SU-DHL-6 (cell line): ENCODE data around the gene LRRC37A.
"Not testable (repeated sequence)": the region's sequence is repeated elsewhere in the genome, so short reads cannot be mapped to it uniquely, and the experiment has no call there.

Experiments
- H2AFZ ChIP-seq: fragments of 200-600 bp; sonication (generic); 2 replicates; pipeline ENCODE4 v1.6.1; 2014; ENCODE audit warnings: low read depth, mild to moderate bottlenecking, moderate library complexity, mixed read lengths, antibody characterized with exemption, low read length; ENCODE audit not compliant: severe bottlenecking
- H3F3A ChIP-seq: fragments of 200-600 bp; shearing (Covaris generic); 2 replicates; pipeline ENCODE4 v1.6.0; 2016; ENCODE audit warnings: antibody characterized with exemption, mild to moderate bottlenecking; ENCODE audit not compliant: insufficient read depth
- H3K27ac ChIP-seq: fragments of 200-600 bp; sonication (generic); 2 replicates; pipeline ENCODE4 v1.5.1; 2016; ENCODE audit warnings: low read depth, mild to moderate bottlenecking, low read length, moderate library complexity, mixed read lengths
- H3K27me3 ChIP-seq: fragments of 200-600 bp; sonication (generic), shearing (Covaris generic); 2 replicates; pipeline ENCODE4 v1.6.0; 2014; ENCODE audit warnings: mild to moderate bottlenecking, low read length
- H3K36me3 ChIP-seq: fragments of 200-600 bp; sonication (generic); 2 replicates; pipeline ENCODE4 v1.6.1; 2014; ENCODE audit warnings: mild to moderate bottlenecking, low read length, mixed read lengths
- H3K4me2 ChIP-seq: fragments of 300-600, 200-600 bp; shearing (Covaris generic), sonication (generic); 2 replicates; pipeline ENCODE4 v1.6.0; 2014; ENCODE audit warnings: low read length, low read depth, mild to moderate bottlenecking; ENCODE audit not compliant: poor library complexity, severe bottlenecking
- H3K4me3 ChIP-seq: fragments of 200-600 bp; sonication (generic); 2 replicates; pipeline ENCODE4 v1.5.1; 2014; ENCODE audit warnings: antibody characterized with exemption, low read length, mild to moderate bottlenecking, mixed read lengths; ENCODE audit not compliant: insufficient read depth, poor library complexity, severe bottlenecking
- H3K79me2 ChIP-seq: fragments of 200-600 bp; sonication (generic); 2 replicates; pipeline ENCODE4 v1.6.1; 2014; ENCODE audit warnings: mild to moderate bottlenecking, low read length, moderate library complexity; ENCODE audit not compliant: insufficient read depth
- H3K9ac ChIP-seq: fragments of 200-600 bp; sonication (generic); 2 replicates; pipeline ENCODE4 v1.7.0; 2014; ENCODE audit warnings: mild to moderate bottlenecking, low read length
- H3K9me2 ChIP-seq: fragments of 200-600 bp; sonication (generic); replicated peaks from 2 replicates; pipeline ENCODE4 v1.6.1; 2014; ENCODE audit warnings: low read length; ENCODE audit not compliant: insufficient read depth
- H3K9me3 ChIP-seq: fragments of 200-600 bp; sonication (generic); 2 replicates; pipeline ENCODE4 v1.6.1; 2014; ENCODE audit warnings: low read length, mixed read lengths; ENCODE audit not compliant: insufficient read depth
- H4K20me1 ChIP-seq: fragments of 200-600 bp; sonication (generic); 2 replicates; pipeline ENCODE4 v1.6.1; 2014; ENCODE audit warnings: low read depth, mild to moderate bottlenecking, antibody characterized with exemption, low read length, moderate library complexity, mixed read lengths

The LRRC37A gene

DNA sequence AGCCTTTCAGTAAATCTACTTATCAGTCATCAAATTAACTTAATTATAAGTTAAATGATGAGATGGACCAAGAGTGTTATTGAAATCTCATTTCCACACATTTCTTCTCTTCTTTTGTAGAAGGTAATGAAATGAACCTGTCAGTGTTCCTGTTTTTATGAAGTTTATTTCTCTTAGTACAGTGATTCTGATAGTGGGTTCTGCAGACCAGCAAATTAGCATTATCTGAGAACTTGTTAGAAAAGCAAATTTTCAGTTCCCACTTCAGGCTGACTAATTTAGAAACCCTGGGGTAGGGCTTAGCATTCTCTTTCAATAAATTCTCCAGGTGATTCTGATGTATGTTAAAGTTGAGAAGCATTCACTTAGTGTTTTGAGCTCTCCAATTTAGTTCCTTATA, 90.6 kb downstream of the LRRC37A start:
- H3K27ac ChIP-seq, H3K9me2 ChIP-seq, H2AFZ ChIP-seq: not testable (repeated sequence)

More for the DNA sequence above, 90.6 kb downstream of the LRRC37A start:
- not testable (repeated sequence) for H3K4me3 ChIP-seq, H3K36me3 ChIP-seq, H3F3A ChIP-seq, H3K9me3 ChIP-seq, H4K20me1 ChIP-seq, H3K79me2 ChIP-seq, H3K4me2 ChIP-seq, H3K27me3 ChIP-seq, H3K9ac ChIP-seq
